ENCODE results near the gene ACBD4.

ACBD4 gene

DNA sequence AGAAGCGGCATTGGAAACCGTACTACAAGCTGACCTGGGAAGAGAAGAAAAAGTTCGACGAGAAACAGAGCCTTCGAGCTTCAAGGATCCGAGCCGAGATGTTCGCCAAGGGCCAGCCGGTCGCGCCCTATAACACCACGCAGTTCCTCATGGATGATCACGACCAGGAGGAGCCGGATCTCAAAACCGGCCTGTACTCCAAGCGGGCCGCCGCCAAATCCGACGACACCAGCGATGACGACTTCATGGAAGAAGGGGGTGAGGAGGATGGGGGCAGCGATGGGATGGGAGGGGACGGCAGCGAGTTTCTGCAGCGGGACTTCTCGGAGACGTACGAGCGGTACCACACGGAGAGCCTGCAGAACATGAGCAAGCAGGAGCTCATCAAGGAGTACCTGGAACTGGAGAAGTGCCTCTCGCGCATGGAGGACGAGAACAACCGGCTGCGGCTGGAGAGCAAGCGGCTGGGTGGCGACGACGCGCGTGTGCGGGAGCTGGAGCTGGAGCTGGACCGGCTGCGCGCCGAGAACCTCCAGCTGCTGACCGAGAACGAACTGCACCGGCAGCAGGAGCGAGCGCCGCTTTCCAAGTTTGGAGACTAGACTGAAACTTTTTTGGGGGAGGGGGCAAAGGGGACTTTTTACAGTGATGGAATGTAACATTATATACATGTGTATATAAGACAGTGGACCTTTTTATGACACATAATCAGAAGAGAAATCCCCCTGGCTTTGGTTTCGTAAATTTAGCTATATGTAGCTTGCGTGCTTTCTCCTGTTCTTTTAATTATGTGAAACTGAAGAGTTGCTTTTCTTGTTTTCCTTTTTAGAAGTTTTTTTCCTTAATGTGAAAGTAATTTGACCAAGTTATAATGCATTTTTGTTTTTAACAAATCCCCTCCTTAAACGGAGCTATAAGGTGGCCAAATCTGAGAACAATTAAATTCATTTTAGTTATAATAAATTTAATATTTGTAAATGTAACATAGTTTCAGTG is 14.5 kb downstream of the ACBD4 start (continued):
- TF ChIP-seq, protein P1, sequence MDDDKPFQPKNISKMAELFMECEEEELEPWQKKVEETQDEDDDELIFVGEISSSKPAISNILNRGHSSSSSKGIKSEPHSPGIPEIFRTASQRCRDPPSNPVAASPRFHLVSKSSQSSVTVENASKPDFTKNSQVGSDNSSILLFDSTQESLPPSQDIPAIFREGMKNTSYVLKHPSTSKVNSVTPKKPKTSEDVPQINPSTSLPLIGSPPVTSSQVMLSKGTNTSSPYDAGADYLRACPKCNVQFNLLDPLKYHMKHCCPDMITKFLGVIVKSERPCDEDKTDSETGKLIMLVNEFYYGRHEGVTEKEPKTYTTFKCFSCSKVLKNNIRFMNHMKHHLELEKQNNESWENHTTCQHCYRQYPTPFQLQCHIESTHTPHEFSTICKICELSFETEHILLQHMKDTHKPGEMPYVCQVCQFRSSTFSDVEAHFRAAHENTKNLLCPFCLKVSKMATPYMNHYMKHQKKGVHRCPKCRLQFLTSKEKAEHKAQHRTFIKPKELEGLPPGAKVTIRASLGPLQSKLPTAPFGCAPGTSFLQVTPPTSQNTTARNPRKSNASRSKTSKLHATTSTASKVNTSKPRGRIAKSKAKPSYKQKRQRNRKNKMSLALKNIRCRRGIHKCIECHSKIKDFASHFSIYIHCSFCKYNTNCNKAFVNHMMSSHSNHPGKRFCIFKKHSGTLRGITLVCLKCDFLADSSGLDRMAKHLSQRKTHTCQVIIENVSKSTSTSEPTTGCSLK (tag by site-specific recombination; IDR thresholded peaks at IDR 0.05) = no peak
- no peak for TF ChIP-seq PRDM10 (tag by site-specific recombination; IDR thresholded peaks at IDR 0.05)
- no peak for TF ChIP-seq YY2 (tag by site-specific recombination; IDR thresholded peaks at IDR 0.05)
- TF ChIP-seq ZNF600 (tag by site-specific recombination; IDR thresholded peaks at IDR 0.05) = peak; percentile 99
- no peak for TF ChIP-seq ZNF837 (tag by site-specific recombination; IDR thresholded peaks at IDR 0.05)

DNA sequence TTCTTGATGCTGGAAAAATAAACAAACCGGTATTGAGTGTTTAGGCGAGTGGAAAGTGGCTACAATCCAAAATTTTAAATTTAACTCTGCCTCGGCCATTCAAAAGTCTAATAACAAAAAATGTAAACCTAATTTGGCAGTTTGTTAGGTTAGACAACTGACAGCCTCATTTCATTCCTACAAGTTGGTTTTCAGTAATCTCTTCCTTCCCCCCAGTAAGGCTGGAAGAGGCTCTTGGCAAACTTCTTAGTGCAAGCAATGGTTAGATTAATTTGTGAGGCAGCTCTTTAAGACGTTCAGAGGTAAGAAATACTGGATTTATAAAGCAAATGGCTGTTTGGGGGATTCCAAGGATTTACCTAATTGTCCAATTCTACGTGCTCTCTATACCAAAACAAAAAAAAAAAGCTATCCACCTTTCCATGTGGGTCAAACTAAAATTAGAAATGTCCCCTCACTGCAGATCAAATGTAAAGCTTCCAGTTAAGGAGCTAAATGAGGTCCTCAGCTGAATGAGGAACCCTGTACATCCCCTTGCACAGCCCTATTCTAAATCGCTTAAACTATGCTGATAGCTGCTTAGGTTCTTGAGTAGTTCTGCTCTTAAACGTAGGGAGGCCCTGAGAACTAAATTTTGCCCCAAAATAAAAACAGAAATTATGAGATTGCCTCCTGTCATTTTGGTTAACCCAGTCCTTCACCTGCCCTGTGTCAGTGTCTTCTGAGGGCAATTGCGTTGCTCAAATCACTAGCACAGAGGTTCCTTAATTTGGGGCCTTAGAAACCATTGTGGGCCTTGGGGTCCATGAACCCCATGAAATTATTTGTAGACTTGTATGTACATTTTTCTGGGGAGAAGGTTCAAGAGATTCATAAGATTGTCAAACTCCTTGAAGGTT is 15.7 kb downstream of the ACBD4 start:
- CTCF ChIA-PET = interaction anchor here (0.6 to 10.8 kb wide), 24 partner anchors 9 to 173 kb away, joined by 3 to 209 read pairs (median 4); partner anchors contain the start of genes ACBD4, FMNL1, HEXIM2 and PLCD3
- Histone ChIP-seq H3K9me3 (ENCODE audit: control insufficient read depth, insufficient read depth, low read depth, low read length) (no peaks in the 10 kb centered on the region), H3K4me3 (ENCODE audit: low read depth, low read length) (peak overlapping the region; percentile 61), H3K4me1 (ENCODE audit: control insufficient read depth, insufficient read depth, low read length) (peaks cover 10% of the 10 kb centered on the region; the same call in 1 of the 2 replicates), H3K36me3 (ENCODE audit: control insufficient read depth in 2 of 2, insufficient read depth in 1 of 2, low read length in 2 of 2) (peaks cover 0 to 6% of the 10 kb centered on the region in 2 experiments; a peak in 1 of 3 replicates), H3K27ac (ENCODE audit: extremely low read depth, low read depth, low read length) (peak overlapping the region; percentile 51)
- POLR2A ChIA-PET = interaction anchor here (0.6 to 8.3 kb wide), 11 partner anchors 10 to 461 kb away, joined by 3 to 700 read pairs (median 27); partner anchors contain the start of genes ACBD4, HEXIM2, MAP3K14 and NMT1
- TF ChIP-seq WT1 (tag by site-specific recombination; IDR thresholded peaks at IDR 0.05) (0 out of 2 replicates have a peak, but pooled peaks have one; percentile 32), HIC1 (tag by site-specific recombination; IDR thresholded peaks at IDR 0.05) (no peak), SCRT1 (tag by site-specific recombination; IDR thresholded peaks at IDR 0.05; ENCODE audit: borderline replicate concordance) (no peak), ZSCAN16 (tag by site-specific recombination; IDR thresholded peaks at IDR 0.05) (no peak), ZNF302 (tag by site-specific recombination; IDR thresholded peaks at IDR 0.05; ENCODE audit: low read depth) (no peak), SCRT2 (tag by site-specific recombination; IDR thresholded peaks at IDR 0.05) (peak; percentile 63; the same call in 1 of the 2 replicates), ZNF843 (tag by site-specific recombination; IDR thresholded peaks at IDR 0.05) (0 out of 2 replicates have a peak, but pooled peaks have one; percentile 31), ZNF2 (tag by site-specific recombination; IDR thresholded peaks at IDR 0.05) (no peak), MZF1 (tag by site-specific recombination; IDR thresholded peaks at IDR 0.05; ENCODE audit: borderline replicate concordance) (peak; percentile 29; the same call in 1 of the 2 replicates), SP7 (tag by site-specific recombination; IDR thresholded peaks at IDR 0.05) (no peak), PRDM1 (tag by site-specific recombination; IDR thresholded peaks at IDR 0.05) (no peak), OVOL3 (tag by site-specific recombination; IDR thresholded peaks at IDR 0.05) (0 out of 2 replicates have a peak, but pooled peaks have one; percentile 32)
- TF ChIP-seq, protein P2, sequence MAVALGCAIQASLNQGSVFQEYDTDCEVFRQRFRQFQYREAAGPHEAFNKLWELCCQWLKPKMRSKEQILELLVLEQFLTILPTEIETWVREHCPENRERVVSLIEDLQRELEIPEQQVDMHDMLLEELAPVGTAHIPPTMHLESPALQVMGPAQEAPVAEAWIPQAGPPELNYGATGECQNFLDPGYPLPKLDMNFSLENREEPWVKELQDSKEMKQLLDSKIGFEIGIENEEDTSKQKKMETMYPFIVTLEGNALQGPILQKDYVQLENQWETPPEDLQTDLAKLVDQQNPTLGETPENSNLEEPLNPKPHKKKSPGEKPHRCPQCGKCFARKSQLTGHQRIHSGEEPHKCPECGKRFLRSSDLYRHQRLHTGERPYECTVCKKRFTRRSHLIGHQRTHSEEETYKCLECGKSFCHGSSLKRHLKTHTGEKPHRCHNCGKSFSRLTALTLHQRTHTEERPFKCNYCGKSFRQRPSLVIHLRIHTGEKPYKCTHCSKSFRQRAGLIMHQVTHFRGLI (tag by site-specific recombination; IDR thresholded peaks at IDR 0.05) = no peak; the same call in 1 of the 2 replicates
- TF ChIP-seq, protein P3, sequence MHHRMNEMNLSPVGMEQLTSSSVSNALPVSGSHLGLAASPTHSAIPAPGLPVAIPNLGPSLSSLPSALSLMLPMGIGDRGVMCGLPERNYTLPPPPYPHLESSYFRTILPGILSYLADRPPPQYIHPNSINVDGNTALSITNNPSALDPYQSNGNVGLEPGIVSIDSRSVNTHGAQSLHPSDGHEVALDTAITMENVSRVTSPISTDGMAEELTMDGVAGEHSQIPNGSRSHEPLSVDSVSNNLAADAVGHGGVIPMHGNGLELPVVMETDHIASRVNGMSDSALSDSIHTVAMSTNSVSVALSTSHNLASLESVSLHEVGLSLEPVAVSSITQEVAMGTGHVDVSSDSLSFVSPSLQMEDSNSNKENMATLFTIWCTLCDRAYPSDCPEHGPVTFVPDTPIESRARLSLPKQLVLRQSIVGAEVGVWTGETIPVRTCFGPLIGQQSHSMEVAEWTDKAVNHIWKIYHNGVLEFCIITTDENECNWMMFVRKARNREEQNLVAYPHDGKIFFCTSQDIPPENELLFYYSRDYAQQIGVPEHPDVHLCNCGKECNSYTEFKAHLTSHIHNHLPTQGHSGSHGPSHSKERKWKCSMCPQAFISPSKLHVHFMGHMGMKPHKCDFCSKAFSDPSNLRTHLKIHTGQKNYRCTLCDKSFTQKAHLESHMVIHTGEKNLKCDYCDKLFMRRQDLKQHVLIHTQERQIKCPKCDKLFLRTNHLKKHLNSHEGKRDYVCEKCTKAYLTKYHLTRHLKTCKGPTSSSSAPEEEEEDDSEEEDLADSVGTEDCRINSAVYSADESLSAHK (tag by site-specific recombination; IDR thresholded peaks at IDR 0.05) = peak; percentile 75; the same call in 1 of the 2 replicates

Data from HEK293 (cell line).